HCT116 (cell line): ENCODE results near the gene SRCIN1. TPM values are rescaled to one million over a fixed set of nuclear protein-coding genes. Genes with fewer than 3 reads are reported as not detected.

Source experiments
- ATAC-seq: fragments of 200-7000 bp; cut with Tn5 transposase; 2 replicates; pipeline ENCODE4 v1.9.1; 2020; ENCODE audit warnings: mild to moderate bottlenecking, moderate library complexity
- BruUV-seq: library from RNA; stranded (reverse); fragments of 400-500 nt; replicated peaks from 2 replicates; lab custom pipeline; 2021; lab: Mats Ljungman, UMichigan
- CTCF ChIA-PET: fragments of 300-600 bp; sonication (Branson Sonifier 250); formaldehyde crosslinking; loops from one replicate; lab custom pipeline; 2021; ENCODE audit warnings: antibody characterized with exemption; lab: Charles Lee
- POLR2A ChIA-PET: fragments of 300-600, 350-600 bp; sonication (Branson Sonifier 250); formaldehyde crosslinking; loops from one replicate; lab custom pipeline; 2021; ENCODE audit warnings: antibody characterized with exemption; lab: Charles Lee
- RAD21 ChIA-PET, 2 experiments: fragments of 300-600 bp; sonication (Branson Sonifier 250); formaldehyde crosslinking; loops; one replicate each; lab custom pipeline; 2023; ENCODE audit warnings: low total read pairs in 2 of 2; ENCODE audit not compliant: uncharacterized antibody in 2 of 2, unreplicated experiment in 2 of 2, low non-redundant PET in 1 of 2; lab: Charles Lee
- DNase-seq: peaks from one replicate; pipeline ENCODE4 v3.0.0-alpha.2; 2010; ENCODE audit warnings: low read depth, low spot score
- H2AFZ ChIP-seq: fragments of 200-600 bp; shearing (Covaris generic), sonication (generic); 2 replicates; pipeline ENCODE4 v1.6.1; 2017; ENCODE audit warnings: low read depth, mixed run types, mixed read lengths, antibody characterized with exemption, low read length; ENCODE audit not compliant: poor library complexity, severe bottlenecking
- H3K27ac ChIP-seq: 2 replicates; pipeline ENCODE4 v1.5.1; 2012; ENCODE audit warnings: low read depth, low read length
- H3K27me3 ChIP-seq: fragments of 200-600 bp; sonication (generic); 2 replicates; pipeline ENCODE4 v1.6.1; 2016; ENCODE audit warnings: mixed run types, low read length, mixed read lengths; ENCODE audit not compliant: insufficient read depth
- H3K36me3 ChIP-seq, 2 experiments: fragments of 200-500 bp in 1 of 2; fragments of 200-600 bp in 1 of 2; sonication (Bioruptor generic) in 1 of 2; sonication (generic) in 1 of 2; 2 replicates each; pipeline versions ENCODE4 v1.5.1 to v1.6.1; 2014 to 2016; ENCODE audit warnings: low read length in 2 of 2, inconsistent platforms in 1 of 2, mixed read lengths in 1 of 2, mixed run types in 1 of 2; ENCODE audit not compliant: insufficient read depth in 2 of 2, control insufficient read depth in 1 of 2
- H3K4me1 ChIP-seq, 2 experiments: fragments of 200-600 bp in 1 of 2; sonication (generic) in 1 of 2; 2 replicates each; pipeline versions ENCODE4 v1.5.1 to v1.6.1; 2012 to 2017; ENCODE audit warnings: low read length in 2 of 2, inconsistent platforms in 1 of 2, mild to moderate bottlenecking in 1 of 2, mixed read lengths in 1 of 2, mixed run types in 1 of 2, moderate library complexity in 1 of 2; ENCODE audit not compliant: insufficient read depth in 2 of 2, control insufficient read depth in 1 of 2
- H3K4me2 ChIP-seq: fragments of 200-600 bp; sonication (generic); 2 replicates; pipeline ENCODE4 v1.6.1; 2017; ENCODE audit warnings: mixed run types, low read length, mixed read lengths
- H3K4me3 ChIP-seq, 2 experiments: fragments of 200-600 bp in 1 of 2; sonication (generic) in 1 of 2; replicated peaks in 1 of 2; 2 replicates each; pipeline ENCODE4 v1.5.1; 2011 to 2016; ENCODE audit warnings: low read length in 2 of 2, control low read depth in 1 of 2, low read depth in 1 of 2, mild to moderate bottlenecking in 1 of 2, mixed read lengths in 1 of 2, mixed run types in 1 of 2
- H3K79me2 ChIP-seq: fragments of 200-600 bp; sonication (generic); 2 replicates; pipeline ENCODE4 v1.6.1; 2017; ENCODE audit warnings: mild to moderate bottlenecking, mixed run types, low read length, moderate library complexity, mixed read lengths; ENCODE audit not compliant: insufficient read depth
- H3K9ac ChIP-seq: fragments of 200-600 bp; sonication (generic); 2 replicates; pipeline ENCODE4 v1.6.1; 2016; ENCODE audit warnings: low read length, mixed read lengths
- H3K9me2 ChIP-seq: fragments of 200-600 bp; sonication (generic), shearing (Covaris generic); 2 replicates; pipeline ENCODE4 v1.6.1; 2017; ENCODE audit warnings: mixed run types, mild to moderate bottlenecking, moderate library complexity; ENCODE audit not compliant: insufficient read depth
- H3K9me3 ChIP-seq, 2 experiments: fragments of 200-500 bp in 1 of 2; fragments of 200-600 bp in 1 of 2; sonication (Bioruptor generic) in 1 of 2; sonication (generic) in 1 of 2; 2 replicates each; pipeline ENCODE4 v1.6.1; 2014 to 2017; ENCODE audit warnings: low read length in 2 of 2, mixed read lengths in 2 of 2, inconsistent platforms in 1 of 2, low read depth in 1 of 2, mild to moderate bottlenecking in 1 of 2, mixed run types in 1 of 2, moderate library complexity in 1 of 2; ENCODE audit not compliant: control insufficient read depth in 1 of 2, insufficient read depth in 1 of 2
- H4K20me1 ChIP-seq: fragments of 200-600 bp; sonication (generic), shearing (Covaris generic); 2 replicates; pipeline ENCODE4 v1.6.1; 2017; ENCODE audit warnings: mixed run types, mild to moderate bottlenecking, moderate library complexity; ENCODE audit not compliant: insufficient read depth
- ATF3 ChIP-seq: IDR thresholded peaks from 2 replicates; pipeline ENCODE4 v1.6.1; 2012
- CTCF ChIP-seq, 3 experiments: fragments of 200-600 bp in 1 of 3; sonication (generic) in 1 of 3; IDR thresholded peaks in 2 of 3; conservative IDR thresholded peaks in 1 of 3; 2 replicates each; pipeline ENCODE4 v1.5.1; 2012 to 2017; ENCODE audit warnings: low read depth in 2 of 3, low read length in 2 of 3, antibody characterized with exemption in 1 of 3, borderline replicate concordance in 1 of 3, control low read depth in 1 of 3, mild to moderate bottlenecking in 1 of 3, mixed read lengths in 1 of 3, mixed run types in 1 of 3, moderate library complexity in 1 of 3; ENCODE audit not compliant: insufficient read depth in 1 of 3
- ELF1 ChIP-seq: IDR thresholded peaks from 2 replicates; pipeline ENCODE4 v1.6.1; 2012; ENCODE audit warnings: low read depth, borderline replicate concordance
- EZH2 ChIP-seq: fragments of 200-600 bp; sonication (generic); IDR thresholded peaks from 2 replicates; pipeline ENCODE4 v1.6.1; 2017; ENCODE audit warnings: antibody characterized with exemption, mixed run types
- EZH2phosphoT487 ChIP-seq: fragments of 200-600 bp; IDR thresholded peaks from 2 replicates; pipeline ENCODE4 v1.6.1; 2018; ENCODE audit warnings: antibody characterized with exemption, borderline replicate concordance
- FOSL1 ChIP-seq: IDR thresholded peaks from 2 replicates; pipeline ENCODE4 v1.6.1; 2012; ENCODE audit warnings: low read depth
- JUND ChIP-seq: IDR thresholded peaks from 2 replicates; pipeline ENCODE4 v1.6.1; 2012
- POLR2A ChIP-seq: IDR thresholded peaks from 2 replicates; pipeline ENCODE4 v1.7.0; 2011; ENCODE audit warnings: borderline replicate concordance; ENCODE audit not compliant: insufficient read depth, insufficient read length; ENCODE audit errors: extremely low read depth
- POLR2AphosphoS5 ChIP-seq: IDR thresholded peaks from 2 replicates; pipeline ENCODE4 v1.6.1; 2011; ENCODE audit warnings: mild to moderate bottlenecking, low read depth, low read length, moderate library complexity
- SP1 ChIP-seq: IDR thresholded peaks from 2 replicates; pipeline ENCODE4 v1.6.1; 2012; ENCODE audit warnings: low read depth
- TCF7L2 ChIP-seq: IDR thresholded peaks from 2 replicates; pipeline ENCODE4 v1.7.0; 2011; ENCODE audit warnings: borderline replicate concordance, inconsistent platforms; ENCODE audit not compliant: insufficient read depth, insufficient read length; ENCODE audit errors: extremely low read depth
- YY1 ChIP-seq: IDR thresholded peaks from 2 replicates; pipeline ENCODE4 v1.6.1; 2011; ENCODE audit warnings: low read length, low read depth, moderate library complexity, mild to moderate bottlenecking; ENCODE audit not compliant: insufficient replicate concordance; ENCODE audit errors: extremely low read depth
- ZBTB33 ChIP-seq: IDR thresholded peaks from 2 replicates; pipeline ENCODE4 v1.6.1; 2011; ENCODE audit warnings: mild to moderate bottlenecking, low read length, moderate library complexity; ENCODE audit not compliant: insufficient replicate concordance; ENCODE audit errors: extremely low read depth
- ZFX ChIP-seq: fragments of 450-650 bp; IDR thresholded peaks from 2 replicates; pipeline ENCODE4 v1.6.1; 2017
- ZNF274 ChIP-seq: fragments of 200-500 bp; sonication (Bioruptor generic); IDR thresholded peaks from 2 replicates; pipeline ENCODE4 v1.6.1; 2014; ENCODE audit warnings: mild to moderate bottlenecking, low read depth, low read length, inconsistent platforms
- intact Hi-C: fragments of 100-400 bp; cut with micrococcal nuclease; formaldehyde crosslinking; loops from 2 replicates; pipeline ENCODE4 v1.10.0; 2022
- total RNA-seq: library from RNA; stranded (reverse); gene quantifications from one replicate; pipeline ENCODE4 v1.2.1, GENCODE V29; 2021; ENCODE audit not compliant: unreplicated experiment

The SRCIN1 gene
- total RNA-seq, 1 experiment from 2014 or later = 10.5 TPM

- no peak for ATAC-seq
- CTCF ChIA-PET = interaction anchor here (1.0 to 6.4 kb wide), 2 partner anchors 21 to 28 kb away, joined by 3 to 100 read pairs; no protein-coding TSS in a partner anchor
- Histone ChIP-seq H4K20me1 (no peaks in the 10 kb centered on the region), H3K9ac (no peak overlapping the region), H2AFZ (no peak overlapping the region), H3K4me2 (no peak overlapping the region), H3K79me2 (no peaks in the 10 kb centered on the region), H3K4me1 (peaks cover 18 to 36% of the 10 kb centered on the region in 2 experiments), H3K27ac (no peak overlapping the region), H3K9me3 (no peaks in the 10 kb centered on the region), H3K36me3 (no peaks in the 10 kb centered on the region), H3K4me3 (no peak overlapping the region), H3K27me3 (no peaks in the 10 kb centered on the region), H3K9me2 (no peaks in the 10 kb centered on the region)
- no TSS peak for BruUV-seq
- RAD21 ChIA-PET = no interaction called here
- POLR2A ChIA-PET = no interaction called here
- DNase-seq = no peak
- TF ChIP-seq EZH2phosphoT487 (no peak), ZNF274 (no peak), ZFX (no peak), POLR2A (no peak)
- intact Hi-C loops = loop anchor here (10.0 kb wide), 1 partner anchor 78 kb away; no protein-coding TSS in a partner anchor
These were observed 18.5 kb downstream of the SRCIN1 start for GRCh38 chr17:38587203-38587602.

- DNase-seq (no peak), ATAC-seq (no peak)
- Histone ChIP-seq H3K4me1 (peaks cover 16 to 32% of the 10 kb centered on the region in 2 experiments), H2AFZ (no peak overlapping the region), H3K27me3 (no peaks in the 10 kb centered on the region), H3K9ac (no peak overlapping the region), H3K4me2 (no peak overlapping the region), H3K4me3 (no peak overlapping the region), H3K27ac (no peak overlapping the region), H3K79me2 (no peaks in the 10 kb centered on the region), H4K20me1 (no peaks in the 10 kb centered on the region), H3K9me3 (no peaks in the 10 kb centered on the region), H3K9me2 (no peaks in the 10 kb centered on the region), H3K36me3 (no peaks in the 10 kb centered on the region)
- ChIA-PET POLR2A (no interaction called here), RAD21 (no interaction called here), CTCF (interaction anchor here (1.0 to 6.4 kb wide), 2 partner anchors 20 to 27 kb away, joined by 3 to 100 read pairs; no protein-coding TSS in a partner anchor)
- BruUV-seq = no TSS peak
- intact Hi-C loops = loop anchor here (10.0 kb wide), 1 partner anchor 78 kb away; no protein-coding TSS in a partner anchor
- TF ChIP-seq TCF7L2 = no peak
- TF ChIP-seq ATF3 = no peak
- no peak for TF ChIP-seq POLR2A
- TF ChIP-seq ZBTB33 = no peak
- TF ChIP-seq YY1 = no peak
- no peak for TF ChIP-seq ZNF274
- no peak for TF ChIP-seq ELF1
- TF ChIP-seq POLR2AphosphoS5 = no peak
- TF ChIP-seq JUND = no peak
- no peak for TF ChIP-seq SP1
- no peak for TF ChIP-seq CTCF (IDR thresholded peaks at IDR 0.05 in 2 of 3, conservative IDR thresholded peaks at IDR 0.05 in 1 of 3; ENCODE audit: borderline replicate concordance in 1 of 3, insufficient read depth in 1 of 3, low read depth in 2 of 3, low read length in 2 of 3)
- no peak for TF ChIP-seq FOSL1
- TF ChIP-seq EZH2 = no peak
These were observed 19.0 kb downstream of the SRCIN1 start for GRCh38 chr17:38586788-38587187.
